ENCODE measurements around the gene MYBPH.
A peak's percentile ranks its signal among the peaks of the same experiment; 100 is the strongest.

The MYBPH gene, protein sequence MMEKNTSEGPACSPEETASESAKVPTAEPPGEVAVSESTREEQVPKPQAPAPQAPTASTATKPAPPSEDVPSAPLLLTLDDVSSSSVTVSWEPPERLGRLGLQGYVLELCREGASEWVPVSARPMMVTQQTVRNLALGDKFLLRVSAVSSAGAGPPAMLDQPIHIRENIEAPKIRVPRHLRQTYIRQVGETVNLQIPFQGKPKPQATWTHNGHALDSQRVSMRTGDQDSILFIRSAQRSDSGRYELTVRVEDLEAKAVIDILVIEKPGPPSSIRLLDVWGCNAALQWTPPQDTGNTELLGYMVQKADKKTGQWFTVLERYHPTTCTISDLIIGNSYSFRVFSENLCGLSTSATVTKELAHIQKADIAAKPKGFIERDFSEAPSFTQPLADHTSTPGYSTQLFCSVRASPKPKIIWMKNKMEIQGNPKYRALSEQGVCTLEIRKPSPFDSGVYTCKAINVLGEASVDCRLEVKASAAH

DNA sequence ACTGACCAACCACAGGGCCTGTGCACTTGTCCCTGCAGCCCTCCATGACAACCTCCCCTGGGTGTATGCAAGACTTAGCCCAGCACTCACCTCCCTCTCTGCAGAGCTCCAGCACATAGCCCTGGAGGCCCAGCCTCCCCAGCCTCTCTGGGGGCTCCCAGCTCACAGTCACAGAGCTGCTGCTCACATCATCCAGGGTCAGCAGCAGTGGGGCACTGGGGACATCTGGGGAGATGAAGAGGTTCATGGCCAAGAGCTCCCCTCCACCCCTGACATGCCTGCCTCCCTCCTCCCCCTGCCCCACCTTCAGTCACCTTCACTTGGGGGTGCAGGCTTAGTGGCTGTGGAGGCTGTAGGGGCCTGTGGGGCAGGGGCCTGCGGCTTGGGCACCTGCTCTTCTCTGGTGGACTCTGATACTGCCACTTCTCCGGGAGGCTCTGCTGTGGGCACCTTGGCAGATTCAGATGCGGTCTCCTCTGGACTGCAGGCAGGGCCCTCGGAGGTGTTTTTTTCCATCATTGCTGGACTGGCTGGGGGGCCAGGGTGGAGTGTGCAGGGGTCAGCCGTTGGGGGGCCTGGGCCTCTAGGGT is at the start of gene MYBPH:
Gene MYBPH (minus strand): TSS at position 590 of the 590 bp plus-strand sequence. CDS start 71 bp downstream, at position 519.
- no peak for DNase-seq (ENCODE audit: low spot score)

DNA sequence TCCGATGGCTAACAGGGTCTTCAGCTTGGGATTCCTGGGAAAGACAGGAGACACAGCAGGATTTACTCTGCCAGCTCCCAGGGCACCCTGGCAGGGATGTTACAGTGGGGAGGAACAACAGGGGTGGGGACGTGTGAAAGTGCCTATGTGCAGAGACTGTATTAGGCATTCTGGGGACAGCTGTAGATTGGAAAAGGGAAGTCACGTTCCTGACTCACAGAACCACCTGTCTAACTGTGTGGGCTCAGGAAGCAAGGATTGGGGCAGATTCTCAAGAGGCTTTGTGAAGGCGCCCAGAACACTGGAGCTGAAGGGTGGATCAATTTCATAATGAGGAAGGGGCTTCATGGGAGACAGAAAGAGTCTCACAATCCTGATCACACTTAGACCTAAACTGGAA is 49.4 kb upstream of the MYBPH start:
- no peak for DNase-seq (ENCODE audit: low spot score)

DNA sequence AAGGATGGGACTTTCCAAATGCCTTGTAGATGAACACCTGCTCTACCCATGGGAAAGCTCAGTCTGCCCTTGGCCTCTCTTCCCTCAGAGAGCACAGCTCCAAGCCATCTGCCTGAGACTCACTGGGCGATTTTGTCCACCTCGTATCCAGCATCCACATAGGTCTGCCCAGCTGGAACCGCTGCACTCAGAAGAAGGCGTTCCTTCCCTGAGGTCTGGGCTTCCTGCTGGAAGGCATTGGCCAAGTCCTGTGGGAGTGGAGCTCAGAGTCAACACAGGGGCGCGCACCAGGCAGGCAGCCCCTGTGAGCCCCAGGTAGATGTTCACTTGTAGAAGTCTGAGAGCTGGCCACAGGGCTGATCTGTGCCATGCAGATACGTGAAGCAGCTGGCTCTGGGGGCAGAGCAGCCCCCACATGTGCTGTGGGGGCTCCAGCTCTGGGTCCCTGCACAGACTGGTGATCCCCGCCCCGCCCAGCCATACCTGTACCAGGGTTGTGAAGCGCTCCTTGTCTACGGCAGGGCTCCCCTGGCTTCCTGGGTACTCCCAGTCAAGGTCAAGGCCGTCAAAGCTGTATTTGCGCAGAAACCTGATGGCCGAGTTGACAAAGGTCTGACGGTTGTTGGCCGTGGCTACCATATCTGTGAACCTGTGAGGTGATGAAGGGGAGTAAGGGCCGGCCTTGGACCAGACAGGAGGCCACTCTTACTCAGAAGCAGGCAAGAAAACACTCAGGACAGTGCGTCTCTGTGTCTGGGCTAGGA is 47.6 kb upstream of the MYBPH start:
- DNase-seq (ENCODE audit: low spot score): no peak

DNA sequence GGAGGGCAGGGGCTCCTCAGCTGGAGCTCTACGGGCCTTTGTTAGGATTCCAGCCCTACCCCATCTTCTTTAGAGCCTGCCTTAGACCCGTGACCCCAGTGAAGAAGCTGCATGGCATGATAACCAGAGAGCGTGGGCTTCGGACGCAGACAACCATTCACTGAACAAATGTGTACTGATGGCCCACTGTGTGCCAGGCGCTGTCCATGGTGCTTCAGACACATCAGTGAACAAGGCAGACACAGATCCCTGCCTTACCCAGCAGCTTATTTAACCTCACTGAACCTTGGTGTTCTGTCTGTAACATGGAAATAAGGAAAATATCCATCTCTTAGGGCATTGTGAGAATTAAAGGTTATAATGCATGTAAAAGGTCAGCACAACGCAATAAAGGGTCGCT is 44.3 kb upstream of the MYBPH start:
- no peak for DNase-seq (ENCODE audit: low spot score)

DNA sequence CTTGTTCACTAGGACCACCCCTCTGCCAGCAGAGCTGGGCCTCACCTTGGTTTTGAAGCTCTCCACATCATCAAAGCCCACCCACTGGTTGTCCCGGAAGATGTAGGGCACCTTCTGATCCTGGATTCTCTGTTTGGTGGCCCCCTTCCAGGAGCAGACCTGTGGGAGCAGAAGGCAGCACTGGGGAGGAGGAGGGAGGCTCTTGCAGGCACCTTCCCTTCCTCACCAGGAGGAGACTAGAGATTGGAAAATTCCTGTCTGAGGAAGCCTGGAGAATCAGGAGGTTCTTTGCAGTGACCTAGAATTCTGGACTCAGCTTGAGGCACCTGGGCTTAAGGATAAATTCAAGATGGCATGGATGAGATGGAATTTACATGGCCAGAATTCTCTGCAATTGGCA is 43.5 kb upstream of the MYBPH start:
- DNase-seq (ENCODE audit: low spot score): no peak

DNA sequence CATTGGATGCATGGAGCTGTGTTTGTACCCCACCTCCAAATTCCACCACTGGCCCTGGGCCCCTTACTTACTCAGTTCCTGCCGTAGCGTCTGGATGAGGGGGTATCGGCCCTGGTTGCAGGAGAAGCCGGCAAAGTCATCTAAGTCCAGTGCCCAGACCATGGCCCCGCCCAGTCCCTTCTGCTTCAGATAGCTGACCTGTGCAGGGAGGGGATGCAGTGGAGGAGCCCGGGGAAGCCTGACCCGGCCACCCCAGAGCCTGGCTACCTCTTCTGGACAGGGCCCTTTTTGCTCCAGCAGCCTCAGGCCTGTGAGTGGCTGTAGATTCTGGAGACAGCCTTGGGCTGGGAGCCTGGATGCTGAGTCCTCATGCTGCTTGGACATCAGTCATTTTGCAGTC is 42.0 kb upstream of the MYBPH start:
- DNase-seq (ENCODE audit: low spot score): no peak

DNA sequence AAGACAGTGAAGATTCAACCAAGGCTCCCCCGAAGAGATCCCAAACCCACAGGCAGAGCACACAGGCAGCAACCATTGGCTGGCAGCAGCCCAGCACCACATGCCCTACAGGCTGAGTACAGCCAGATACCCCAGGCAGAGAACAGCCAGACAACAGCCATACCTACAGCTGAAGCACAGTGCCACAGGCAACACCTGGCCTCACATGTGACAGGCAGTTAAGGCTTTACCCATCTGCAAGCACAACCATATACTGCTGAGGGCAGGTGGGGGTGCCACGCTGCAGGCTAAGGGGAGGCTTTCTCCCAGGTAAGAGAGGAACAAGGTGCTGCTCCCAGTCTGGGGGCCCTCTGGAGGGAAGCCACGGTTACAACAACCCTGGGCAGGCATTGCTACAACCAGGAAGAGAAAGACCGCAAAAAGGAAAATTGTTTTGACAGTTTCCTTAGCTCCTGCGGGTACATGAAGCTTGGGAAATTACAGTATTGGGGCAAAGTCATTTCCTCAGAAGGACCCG is 41.6 kb upstream of the MYBPH start:
- no peak for DNase-seq (ENCODE audit: low spot score)

DNA sequence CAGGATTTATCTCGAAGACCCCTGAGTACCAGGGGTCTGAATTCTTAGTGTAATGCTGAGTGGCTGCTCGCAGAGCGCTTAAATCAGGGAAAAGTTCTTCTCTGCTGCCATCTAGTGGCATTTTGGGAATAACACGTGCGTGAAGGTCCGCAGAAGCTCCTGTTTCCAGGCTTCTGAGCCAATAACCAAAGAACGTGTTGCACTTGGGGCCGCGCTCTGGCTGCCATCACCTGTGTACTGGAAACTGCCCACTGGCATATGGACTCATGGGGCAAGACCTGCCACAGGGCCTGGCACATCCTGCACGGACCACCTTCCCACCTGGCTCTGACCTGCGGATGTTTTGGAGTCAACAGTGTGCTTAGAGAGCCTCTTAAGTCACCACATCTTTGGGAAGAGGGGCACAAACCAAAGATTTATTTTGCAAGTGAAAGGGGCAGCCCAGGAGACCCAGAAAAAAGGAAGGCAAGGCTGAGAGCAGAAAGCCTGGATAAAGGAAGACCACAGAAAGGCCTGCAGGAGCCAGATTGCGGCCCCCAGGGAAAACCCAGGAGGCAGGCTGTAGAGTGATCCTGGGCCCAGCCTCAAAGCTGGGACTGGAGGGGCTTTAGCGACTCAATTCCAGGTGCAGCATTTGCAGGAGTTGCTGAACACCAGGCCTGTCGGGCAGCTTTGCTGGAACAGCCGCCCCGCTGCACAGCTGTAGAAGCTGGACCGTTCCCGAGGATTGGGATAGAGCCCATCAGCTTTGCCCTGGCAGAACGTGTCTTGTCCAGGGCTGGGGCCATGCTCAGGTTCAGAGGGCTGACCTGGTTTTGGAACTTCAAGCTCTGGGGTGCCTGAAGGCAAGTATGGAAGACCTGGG is 40.9 kb upstream of the MYBPH start:
- peak; percentile 81 for DNase-seq (ENCODE audit: low spot score)

DNA sequence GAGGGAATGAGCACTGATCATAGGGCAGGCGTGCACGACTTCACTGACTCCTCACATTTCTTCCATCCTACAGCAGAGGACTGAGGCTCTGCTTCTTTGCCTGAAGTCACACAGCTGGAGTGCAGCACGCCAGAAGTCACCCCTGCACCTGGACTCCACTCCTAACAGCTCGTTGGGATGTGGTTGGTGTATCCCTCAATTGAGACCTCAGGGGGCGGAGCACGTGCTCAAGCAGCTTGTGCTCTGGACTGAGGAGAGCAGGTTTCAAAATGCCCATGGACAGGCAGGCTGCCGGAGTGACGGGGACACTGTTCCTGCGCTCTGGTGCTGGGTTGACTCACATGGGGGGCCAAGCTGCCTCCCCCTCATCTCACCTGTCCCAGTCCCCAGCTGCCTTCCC is 39.9 kb upstream of the MYBPH start:
- no peak for DNase-seq (ENCODE audit: low spot score)

DNA sequence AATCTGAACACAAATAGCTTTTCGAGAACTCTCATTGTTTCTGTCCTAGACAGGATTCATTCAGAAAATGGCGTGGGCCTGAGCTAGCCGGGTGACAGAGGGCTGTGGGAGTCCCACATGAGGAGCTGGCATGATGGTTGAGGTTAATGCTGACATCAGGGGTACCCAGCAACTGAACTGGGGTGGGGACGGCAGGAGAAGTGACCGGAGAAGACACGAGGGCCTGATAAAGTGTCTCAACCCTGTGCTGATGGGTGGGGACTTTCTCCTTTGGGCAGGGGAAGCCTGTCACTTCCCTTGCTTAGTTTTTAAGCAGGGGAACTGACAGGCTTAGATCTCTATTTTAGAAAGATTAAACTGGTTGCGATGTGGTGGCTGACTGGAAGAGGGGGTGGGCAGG is 39.2 kb upstream of the MYBPH start:
- DNase-seq (ENCODE audit: low spot score): no peak

DNA sequence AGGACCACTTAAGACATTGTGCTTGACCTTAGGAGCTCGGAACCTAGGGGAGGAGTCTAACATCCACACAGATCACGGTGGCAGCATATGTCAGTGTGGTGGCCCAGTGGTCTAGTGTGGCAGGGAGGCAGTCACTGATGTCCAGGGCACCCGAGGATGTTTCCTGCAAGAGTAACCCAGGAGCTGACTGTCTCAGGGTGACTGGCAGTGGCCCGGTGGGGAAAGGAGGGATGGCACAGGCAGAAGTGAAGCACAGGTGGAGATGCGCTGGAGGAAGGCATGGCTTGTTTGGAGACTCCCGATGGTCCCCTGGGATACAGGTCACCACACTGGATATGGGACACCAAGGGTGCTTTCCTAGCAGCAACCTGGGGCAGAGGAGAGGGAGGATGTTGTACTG is 37.5 kb upstream of the MYBPH start:
- no peak for DNase-seq (ENCODE audit: low spot score)

DNA sequence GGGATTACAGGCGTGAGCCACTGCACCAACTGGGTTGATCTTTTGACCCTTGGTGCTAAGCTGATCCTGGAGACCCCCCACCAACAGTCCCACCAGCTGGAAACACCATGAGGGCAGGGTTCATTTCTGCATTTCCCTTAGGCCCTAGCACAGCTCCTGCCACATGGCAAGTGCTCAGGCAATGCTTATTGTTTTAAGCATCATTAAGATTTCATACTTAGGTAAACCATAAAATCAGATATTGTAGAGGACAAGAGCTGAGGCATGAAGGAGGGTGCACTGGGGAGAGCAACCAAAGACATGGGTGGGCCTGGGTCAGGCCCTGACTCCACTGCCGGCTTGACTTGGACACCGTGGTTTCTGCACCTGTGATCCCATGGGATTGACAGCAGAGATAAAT is 36.2 kb upstream of the MYBPH start:
- DNase-seq (ENCODE audit: low spot score): no peak

DNA sequence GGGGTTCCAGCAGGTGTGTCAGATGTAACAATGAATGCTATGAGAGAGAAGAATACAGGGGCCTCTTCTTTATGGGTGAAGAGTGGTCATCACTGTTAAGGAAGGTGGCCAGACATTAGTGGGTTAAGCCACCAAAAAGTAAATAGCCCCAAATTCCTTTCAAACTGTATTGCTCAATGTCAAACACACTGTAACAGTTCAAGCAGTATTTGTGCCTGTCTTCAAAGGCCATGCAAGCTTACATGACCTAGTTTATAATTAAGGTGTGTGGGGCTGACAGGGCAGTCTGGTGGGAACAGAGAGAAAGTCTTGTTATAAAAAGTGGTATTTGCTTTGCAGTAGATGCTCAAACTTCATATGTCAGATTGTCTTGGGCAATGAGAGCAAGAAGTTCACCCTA is 35.4 kb upstream of the MYBPH start:
- DNase-seq (ENCODE audit: low spot score): no peak

DNA sequence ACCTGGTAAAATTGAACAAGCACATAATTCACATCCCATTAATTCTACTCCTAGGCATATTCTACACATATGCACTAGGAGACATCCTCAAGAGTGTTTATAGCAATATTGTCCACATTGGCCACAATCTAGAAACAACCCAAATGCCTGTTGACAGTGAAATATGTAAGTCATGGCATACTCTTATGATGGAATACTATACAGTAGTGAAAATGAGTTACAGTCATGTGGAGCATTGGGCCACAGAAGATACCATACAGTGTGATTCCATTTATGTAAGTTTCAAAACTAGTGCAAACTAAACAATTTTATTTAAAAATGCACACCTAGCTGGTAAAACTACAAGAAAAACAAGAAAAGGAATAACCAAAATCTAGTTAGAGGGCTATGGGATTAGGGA is 34.7 kb upstream of the MYBPH start:
- no peak for DNase-seq (ENCODE audit: low spot score)

DNA sequence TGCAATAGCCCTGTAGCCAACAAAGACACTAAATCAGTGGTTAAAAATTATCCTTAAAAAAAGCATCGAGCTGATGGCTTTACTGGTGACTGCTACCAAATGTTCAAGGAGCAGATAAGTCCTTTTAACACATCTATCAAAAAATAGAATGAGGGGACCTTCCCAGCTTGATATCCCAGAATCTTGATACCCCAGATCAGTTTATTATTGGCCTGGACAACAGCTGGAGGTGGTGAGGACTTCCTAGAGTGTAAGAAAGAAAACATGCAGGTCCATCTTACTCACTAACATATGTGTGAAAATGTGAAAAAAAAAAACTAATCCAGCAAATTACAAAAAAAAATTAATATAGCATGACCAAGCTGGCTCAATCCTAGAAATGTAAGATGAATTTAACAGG is 32.6 kb upstream of the MYBPH start:
- DNase-seq (ENCODE audit: low spot score): no peak

DNA sequence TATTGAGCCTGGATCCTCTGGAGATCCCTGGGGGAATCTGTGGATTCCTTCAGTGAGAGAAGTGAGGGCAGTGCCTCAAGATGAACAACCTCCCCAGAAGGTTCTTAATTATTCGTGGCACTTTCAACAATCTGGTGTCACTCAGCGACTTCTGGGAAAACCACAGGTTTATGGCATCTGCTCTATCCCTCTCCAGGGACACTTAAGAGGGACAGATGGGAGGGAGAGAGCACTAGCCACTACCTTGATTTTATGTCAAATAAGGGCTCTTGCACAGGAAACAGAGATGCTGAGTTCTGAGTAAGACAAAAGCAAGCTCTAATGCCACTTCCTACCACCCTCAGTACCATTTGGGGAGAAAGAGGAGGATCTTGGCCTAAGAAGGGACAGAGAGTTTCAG is 32.1 kb upstream of the MYBPH start:
- DNase-seq (ENCODE audit: low spot score): no peak

DNA sequence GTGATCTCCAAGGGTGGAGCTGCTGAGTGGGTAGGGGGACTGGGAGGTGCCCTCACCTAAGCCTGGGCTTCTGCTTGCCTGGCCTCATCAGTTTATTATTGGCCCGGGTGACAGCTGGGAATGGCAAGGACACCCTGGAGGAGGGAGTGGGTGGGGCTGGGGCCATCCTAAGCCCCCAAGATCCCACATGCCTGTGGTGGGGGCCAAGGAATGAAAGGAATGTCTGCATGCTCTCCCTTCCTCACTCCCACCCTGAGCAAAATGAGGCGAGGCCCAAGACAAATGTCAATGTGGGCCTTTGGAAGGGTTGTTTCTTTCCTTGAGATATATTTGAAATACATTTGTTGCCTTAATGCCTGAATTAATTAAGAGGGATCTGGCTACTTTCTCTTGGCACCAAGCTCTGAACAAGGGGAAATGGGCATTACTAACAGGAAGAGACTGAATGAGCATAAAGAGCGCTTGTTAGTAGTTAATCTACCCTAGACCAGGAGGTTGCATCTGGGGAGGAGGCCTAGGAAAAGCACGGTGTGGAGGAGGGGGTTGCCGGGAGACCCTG is 30.6 kb upstream of the MYBPH start:
- no peak for DNase-seq (ENCODE audit: low spot score)

DNA sequence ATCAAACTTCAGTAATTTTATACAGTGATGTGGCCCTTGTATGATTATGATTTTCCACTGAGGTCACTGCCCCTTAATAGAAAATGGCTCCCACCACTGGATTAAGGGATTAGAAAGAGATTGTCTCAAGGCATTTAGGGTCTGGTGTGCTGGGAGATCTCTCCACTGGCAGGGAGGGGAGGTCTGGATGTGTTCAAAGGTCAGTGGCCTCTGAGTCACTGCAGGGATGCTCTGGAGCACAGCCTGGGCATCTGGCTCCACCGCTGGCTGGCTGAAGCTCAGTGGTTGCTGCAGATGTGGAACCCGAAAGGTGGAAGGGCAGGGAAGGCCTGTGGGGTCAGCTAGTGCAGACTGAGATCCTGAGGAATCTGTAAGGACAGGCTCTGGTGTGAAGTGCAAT is 29.1 kb upstream of the MYBPH start:
- no peak for DNase-seq (ENCODE audit: low spot score)

DNA sequence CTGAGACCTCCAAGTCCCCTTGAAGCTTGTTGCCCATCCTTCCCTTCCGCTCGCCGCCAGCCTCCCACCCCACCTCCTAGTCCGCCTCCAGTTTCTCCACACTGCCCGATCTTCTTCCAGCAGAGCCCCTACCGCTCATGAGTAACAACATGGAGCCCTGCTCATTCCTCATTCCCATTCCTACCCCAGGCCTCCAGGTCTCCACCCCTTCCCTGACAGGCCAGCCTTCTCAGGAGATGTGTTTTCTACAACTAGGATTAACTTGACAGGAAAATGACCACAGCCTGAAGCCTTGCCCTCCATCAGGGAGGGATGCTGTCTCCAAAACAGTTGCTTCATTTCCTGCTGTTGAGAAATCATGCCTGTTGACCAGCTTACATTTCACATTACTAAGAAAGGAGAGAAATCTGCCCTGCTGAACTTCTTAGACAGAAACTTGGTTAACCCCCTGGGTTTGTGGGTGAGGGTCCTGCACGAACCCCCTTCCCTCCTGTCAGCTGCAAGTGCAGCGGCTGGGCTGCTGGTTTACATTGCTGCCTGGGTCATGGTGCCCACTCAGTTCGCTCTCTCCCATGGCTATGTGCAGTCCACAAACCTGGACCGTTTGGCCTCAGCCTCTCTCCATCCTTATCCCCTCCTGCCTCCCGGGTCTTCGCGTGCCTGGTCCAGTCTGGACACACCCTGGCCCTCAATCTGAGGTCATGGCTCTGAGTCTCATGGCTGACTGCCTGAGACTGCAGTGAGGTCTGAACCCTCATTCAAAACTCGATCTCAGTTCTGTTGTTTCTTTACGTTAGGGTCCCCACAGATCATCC is 27.0 kb upstream of the MYBPH start:
- peak; percentile 87 for DNase-seq (ENCODE audit: low spot score)

DNA sequence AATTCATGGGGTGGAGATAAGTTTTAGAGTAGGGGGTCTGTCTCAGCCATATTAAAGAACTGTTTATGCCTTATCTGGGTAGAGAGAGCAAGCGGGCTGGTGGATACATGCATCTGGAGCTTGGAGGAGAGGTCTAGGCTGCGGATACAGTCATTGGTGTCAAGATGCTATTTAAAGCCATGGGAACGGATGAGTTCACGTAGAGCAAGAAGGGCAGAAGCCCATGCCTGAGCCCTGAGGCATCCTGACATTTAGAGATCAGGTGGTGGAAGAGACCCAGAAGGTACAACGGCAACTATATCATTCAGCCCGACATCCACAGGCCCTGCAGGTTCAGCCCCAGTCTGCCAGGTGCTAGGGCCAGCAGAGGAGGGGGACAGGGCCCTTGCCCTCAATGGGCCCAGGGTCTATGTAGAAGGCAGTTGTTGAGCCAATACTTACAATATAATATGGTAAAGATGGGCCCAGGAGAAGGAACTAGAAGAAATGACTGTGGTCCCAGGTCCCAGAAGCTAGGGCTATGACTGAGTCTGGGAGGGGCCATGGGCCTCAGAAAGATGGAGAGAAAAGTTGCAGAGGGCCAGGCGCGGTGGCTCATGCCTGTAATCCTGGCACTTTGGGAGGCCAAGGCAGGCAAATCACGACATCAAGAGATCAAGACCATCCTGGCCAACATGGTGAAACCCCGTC is 26.0 kb upstream of the MYBPH start:
- no peak for DNase-seq (ENCODE audit: low spot score)
